H9 (cell line): ENCODE measurements around the gene NDN. TPM values are rescaled to one million over a fixed set of nuclear protein-coding genes. Genes with fewer than 3 reads are reported as not detected.

Experiments used
- DNase-seq: peaks from one replicate; pipeline ENCODE4 v3.0.0-alpha.2; 2017
- H2AFZ ChIP-seq: one replicate; pipeline ENCODE4 v1.6.1; 2013; ENCODE audit warnings: mild to moderate bottlenecking, low read length, control low read depth, moderate library complexity
- H2AK5ac ChIP-seq: 2 replicates; pipeline ENCODE4 v1.6.1; 2013; ENCODE audit warnings: low read length, control low read depth, mixed read lengths; ENCODE audit not compliant: insufficient read length
- H2BK120ac ChIP-seq: one replicate; pipeline ENCODE4 v1.6.1; 2013; ENCODE audit warnings: low read depth, mild to moderate bottlenecking, low read length, control low read depth, inconsistent platforms; ENCODE audit not compliant: poor library complexity, severe bottlenecking
- H2BK12ac ChIP-seq: 2 replicates; pipeline ENCODE4 v1.6.1; 2013; ENCODE audit warnings: low read length, control low read depth, mixed read lengths, low read depth; ENCODE audit not compliant: insufficient read length
- H2BK15ac ChIP-seq: 2 replicates; pipeline ENCODE4 v1.6.1; 2013; ENCODE audit warnings: low read depth, low read length, control low read depth
- H2BK20ac ChIP-seq: one replicate; pipeline ENCODE4 v1.6.1; 2013; ENCODE audit warnings: low read depth, mild to moderate bottlenecking, low read length, control low read depth, inconsistent platforms; ENCODE audit not compliant: poor library complexity, severe bottlenecking
- H2BK5ac ChIP-seq: 2 replicates; pipeline ENCODE4 v1.6.1; 2013; ENCODE audit warnings: low read length, control low read depth, mixed read lengths; ENCODE audit not compliant: insufficient read length
- H3K14ac ChIP-seq: 2 replicates; pipeline ENCODE4 v1.6.1; 2013; ENCODE audit warnings: low read length, control low read depth; ENCODE audit not compliant: insufficient read depth
- H3K18ac ChIP-seq: 2 replicates; pipeline ENCODE4 v1.6.1; 2013; ENCODE audit warnings: low read depth, mild to moderate bottlenecking, mixed read lengths, low read length, control low read depth; ENCODE audit not compliant: insufficient read length
- H3K23ac ChIP-seq: 2 replicates; pipeline ENCODE4 v1.6.1; 2013; ENCODE audit warnings: low read length, control low read depth, mixed read lengths, low read depth; ENCODE audit not compliant: insufficient read length
- H3K23me2 ChIP-seq: 2 replicates; pipeline ENCODE4 v1.6.1; 2013; ENCODE audit warnings: low read depth, mild to moderate bottlenecking, mixed read lengths, low read length, control low read depth; ENCODE audit not compliant: insufficient read length, poor library complexity, severe bottlenecking
- H3K27ac ChIP-seq: 2 replicates; pipeline ENCODE4 v1.5.1; 2013; ENCODE audit warnings: low read length, control low read depth, mixed read lengths, low read depth; ENCODE audit not compliant: insufficient read length
- H3K27me3 ChIP-seq: 2 replicates; pipeline ENCODE4 v1.6.1; 2013; ENCODE audit warnings: low read length, control low read depth, inconsistent platforms; ENCODE audit not compliant: insufficient read depth
- H3K4ac ChIP-seq: 2 replicates; pipeline ENCODE4 v1.6.1; 2013; ENCODE audit warnings: low read depth, mild to moderate bottlenecking, control low read depth, inconsistent platforms, low read length, moderate library complexity
- H3K4me1 ChIP-seq: 2 replicates; pipeline ENCODE4 v1.6.1; 2013; ENCODE audit warnings: low read length, control low read depth, inconsistent platforms; ENCODE audit not compliant: insufficient read depth
- H3K4me2 ChIP-seq: 2 replicates; pipeline ENCODE4 v1.6.1; 2013; ENCODE audit warnings: low read length, control low read depth, mixed read lengths; ENCODE audit not compliant: insufficient read length, insufficient read depth
- H3K56ac ChIP-seq: 2 replicates; pipeline ENCODE4 v1.6.1; 2013; ENCODE audit warnings: low read depth, mild to moderate bottlenecking, mixed read lengths, low read length, control low read depth; ENCODE audit not compliant: insufficient read length
- H3K79me1 ChIP-seq: 2 replicates; pipeline ENCODE4 v1.6.1; 2013; ENCODE audit warnings: low read depth, mild to moderate bottlenecking, moderate library complexity, low read length, control low read depth, inconsistent platforms; ENCODE audit not compliant: insufficient read depth, poor library complexity, severe bottlenecking
- H3K79me2 ChIP-seq: 2 replicates; pipeline ENCODE4 v1.6.1; 2013; ENCODE audit warnings: low read length, control low read depth, inconsistent platforms; ENCODE audit not compliant: insufficient read depth
- H3K9ac ChIP-seq: 2 replicates; pipeline ENCODE4 v1.6.1; 2013; ENCODE audit warnings: low read length, control low read depth, mixed read lengths; ENCODE audit not compliant: insufficient read length; ENCODE audit errors: extremely low read depth
- H3K9me3 ChIP-seq: one replicate; pipeline ENCODE4 v1.6.1; 2013; ENCODE audit warnings: low read depth, low read length, inconsistent platforms; ENCODE audit not compliant: control insufficient read depth
- H3T11ph ChIP-seq: one replicate; pipeline ENCODE4 v1.6.1; 2013; ENCODE audit warnings: mild to moderate bottlenecking, low read length, control low read depth, inconsistent platforms
- H4K20me1 ChIP-seq: one replicate; pipeline ENCODE4 v1.6.1; 2013; ENCODE audit not compliant: control insufficient read depth, insufficient read length, insufficient read depth
- H4K5ac ChIP-seq: 2 replicates; pipeline ENCODE4 v1.6.1; 2013; ENCODE audit warnings: low read depth, mild to moderate bottlenecking, mixed read lengths, low read length, control low read depth; ENCODE audit not compliant: insufficient read length
- H4K8ac ChIP-seq: replicated peaks from 2 replicates; pipeline ENCODE4 v1.6.1; 2013; ENCODE audit warnings: low read length, control low read depth, mixed read lengths, low read depth; ENCODE audit not compliant: insufficient read length
- H4K91ac ChIP-seq: 2 replicates; pipeline ENCODE4 v1.6.1; 2013; ENCODE audit warnings: low read depth, mild to moderate bottlenecking, moderate library complexity, mixed read lengths, low read length, control low read depth; ENCODE audit not compliant: insufficient read length
- H3K27ac Mint-ChIP-seq, 3 experiments: 2 replicates in 2 of 3; 3 replicates in 1 of 3; pipeline ENCODE4 v1.8.0; 2020 to 2021; ENCODE audit warnings: mixed read lengths in 3 of 3, mild to moderate bottlenecking in 1 of 3, moderate library complexity in 1 of 3
- H3K27me3 Mint-ChIP-seq: 2 replicates; pipeline ENCODE4 v1.8.0; 2021; ENCODE audit warnings: low read depth, mild to moderate bottlenecking, moderate library complexity, mixed read lengths
- H3K36me3 Mint-ChIP-seq, 3 experiments: 2 replicates in 2 of 3; 3 replicates in 1 of 3; pipeline ENCODE4 v1.8.0; 2020 to 2021; ENCODE audit warnings: low read depth in 3 of 3, mixed read lengths in 3 of 3; ENCODE audit not compliant: insufficient read depth in 1 of 3
- H3K4me1 Mint-ChIP-seq, 2 experiments: 2 replicates each; pipeline ENCODE4 v1.8.0; 2020; ENCODE audit warnings: mixed read lengths in 2 of 2
- H3K4me3 Mint-ChIP-seq, 2 experiments: 2 replicates in 1 of 2; 3 replicates in 1 of 2; pipeline ENCODE4 v1.8.0; 2020 to 2021; ENCODE audit warnings: mild to moderate bottlenecking in 2 of 2, mixed read lengths in 2 of 2, moderate library complexity in 1 of 2
- H3K9me3 Mint-ChIP-seq, 2 experiments: 2 replicates in 1 of 2; 3 replicates in 1 of 2; pipeline ENCODE4 v1.8.0; 2020; ENCODE audit warnings: mild to moderate bottlenecking in 2 of 2, mixed read lengths in 2 of 2, moderate library complexity in 1 of 2
- CTCF ChIP-seq: fragments of 200-600 bp; sonication (generic); conservative IDR thresholded peaks from 3 replicates; pipeline ENCODE4 v1.8.0; 2021; ENCODE audit warnings: antibody characterized with exemption, mild to moderate bottlenecking
- WGBS: extraction: QIAGEN DNeasy Blood & Tissue Kit; methylation state at CpG from one replicate; pipeline ENCODE4 v1.1.7; 2013; ENCODE audit warnings: missing lambda C conversion rate, low lambda C conversion rate, mixed read lengths; ENCODE audit not compliant: insufficient read length; ENCODE audit errors: extremely low coverage; 5-methylcytosine and 5-hydroxymethylcytosine counted together
- total RNA-seq: library from RNA; stranded (reverse); gene quantifications from 2 replicates; pipeline ENCODE4 v1.2.1, GENCODE V29; 2021

Gene NDN
- total RNA-seq, 1 experiment from 2014 or later, result 34.8 TPM

- Histone ChIP-seq H3K27ac (no peak overlapping the region), H3K27me3 (no peaks in the 10 kb centered on the region), H2BK12ac (no peak overlapping the region), H3K9me3 (peaks cover 47% of the 10 kb centered on the region), H3K4me1 (no peaks in the 10 kb centered on the region), H3K4me2 (peak overlapping the region; percentile 78), H3K18ac (no peak overlapping the region), H3T11ph (no peak overlapping the region), H4K8ac (no peak overlapping the region), H2BK15ac (no peak overlapping the region), H2AFZ (no peak overlapping the region), H3K23me2 (no peaks in the 10 kb centered on the region), H2BK120ac (no peak overlapping the region), H3K56ac (no peak overlapping the region), H3K14ac (no peak overlapping the region), H3K9ac (no peak overlapping the region), H3K79me2 (no peaks in the 10 kb centered on the region), H3K4ac (no peak overlapping the region), H2BK20ac (no peak overlapping the region), H2AK5ac (no peak overlapping the region), H3K79me1 (no peaks in the 10 kb centered on the region), H2BK5ac (no peak overlapping the region), H4K20me1 (no peaks in the 10 kb centered on the region), H4K5ac (no peak overlapping the region), H4K91ac (no peak overlapping the region), H3K23ac (no peak overlapping the region)
- DNase-seq, result peak; percentile 26
- H3K27ac Mint-ChIP-seq, result no peak overlapping the region
- H3K9me3 Mint-ChIP-seq, result peaks cover 53 to 59% of the 10 kb centered on the region in 2 experiments
- peaks cover 5% of the 10 kb centered on the region for H3K27me3 Mint-ChIP-seq
- H3K4me1 Mint-ChIP-seq, result peaks cover 10 to 11% of the 10 kb centered on the region in 2 experiments
- WGBS, result no CpG with 5 or more reads among the region's 57 CpGs
- H3K36me3 Mint-ChIP-seq, result peaks cover 3 to 6% (median 4%) of the 10 kb centered on the region in 3 experiments; a peak in 6 of 7 replicates
- H3K4me3 Mint-ChIP-seq, result peak overlapping the region; percentile 67 to 76
- no peak for TF ChIP-seq CTCF
Measured at GRCh38 chr15:23686466-23687142, 501 bp downstream of the NDN start.
